HG03064 (cell line): ENCODE measurements around the gene EVA1C.
A peak's percentile ranks its signal among the peaks of the same experiment; 100 is the strongest.
"Not testable (repeated sequence)": the region's sequence is repeated elsewhere in the genome, so short reads cannot be mapped to it uniquely, and the experiment has no call there.

Source experiments
- ATAC-seq: cut with Tn5 transposase; IDR thresholded peaks from one replicate; pipeline ENCODE4 v1.9.1; 2021; ENCODE audit warnings: low read depth; ENCODE audit not compliant: unreplicated experiment

Gene EVA1C

DNA sequence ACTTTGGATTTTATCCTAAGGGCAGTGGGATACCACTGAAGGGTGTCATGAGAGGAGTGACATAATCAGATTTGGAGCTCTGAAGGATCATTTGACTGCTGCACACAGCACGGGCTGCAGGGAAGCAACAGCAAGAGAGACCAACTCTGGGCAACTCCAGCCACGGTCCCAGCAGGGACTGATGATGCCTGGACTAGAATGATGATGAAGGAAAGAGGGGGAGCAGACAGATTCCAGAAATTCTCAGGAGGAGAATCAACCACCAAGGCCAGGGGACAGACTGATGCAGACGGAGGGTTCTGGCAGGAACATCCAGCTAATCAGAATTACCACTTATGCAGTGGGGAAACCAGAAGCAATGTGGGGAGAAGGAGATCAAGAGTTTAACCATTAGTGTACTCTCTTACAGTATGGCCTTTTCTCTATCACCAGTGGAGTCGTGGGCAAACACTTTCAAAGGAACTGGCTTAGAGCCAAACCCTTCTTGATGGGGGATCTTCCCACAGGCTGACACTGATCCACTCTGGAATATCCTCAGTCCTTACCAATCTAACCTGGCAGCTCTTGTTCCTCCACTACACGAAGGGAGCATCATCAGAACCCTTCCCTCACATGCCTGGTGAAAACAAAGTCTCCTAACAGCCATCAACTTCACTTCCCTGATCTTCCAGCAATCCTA lies 23.0 kb upstream of the EVA1C start:
- no peak for ATAC-seq

- ATAC-seq, result not testable (repeated sequence)
Observed at GRCh38 chr21:32390537-32391224, 21.8 kb upstream of the EVA1C start.

GRCh38 chr21:32391755-32392154 lies 20.8 kb upstream of the EVA1C start:
- ATAC-seq, result no peak

DNA sequence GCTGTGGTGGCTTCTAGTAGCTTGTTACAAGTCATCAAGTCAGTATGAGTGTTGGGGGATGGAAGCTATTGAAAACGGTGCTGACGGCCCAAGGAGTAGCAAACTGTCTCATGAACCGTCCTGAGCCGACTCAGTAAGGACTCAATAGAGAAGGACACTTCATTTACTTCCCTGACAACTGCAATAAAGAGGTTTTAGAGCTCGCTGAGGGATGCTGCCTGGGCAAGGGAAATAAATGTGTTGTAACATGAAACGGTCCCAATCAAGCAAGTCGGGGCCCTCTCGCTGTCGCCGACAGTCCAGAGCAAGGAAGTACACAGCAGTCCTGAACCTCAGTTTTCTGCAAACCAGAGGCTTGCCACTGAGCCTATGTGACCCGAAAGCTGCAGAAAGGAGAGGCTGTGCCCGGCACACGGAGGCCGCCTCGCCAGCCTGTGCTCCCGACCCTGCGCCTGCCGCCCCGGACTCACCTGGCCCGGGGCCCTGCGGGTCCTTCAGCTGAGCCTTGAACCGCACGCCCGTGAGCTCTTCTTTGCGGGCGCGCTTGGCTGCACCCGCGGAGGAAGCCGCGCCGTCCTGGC lies 20.1 kb upstream of the EVA1C start:
- ATAC-seq, result peak; percentile 34

DNA sequence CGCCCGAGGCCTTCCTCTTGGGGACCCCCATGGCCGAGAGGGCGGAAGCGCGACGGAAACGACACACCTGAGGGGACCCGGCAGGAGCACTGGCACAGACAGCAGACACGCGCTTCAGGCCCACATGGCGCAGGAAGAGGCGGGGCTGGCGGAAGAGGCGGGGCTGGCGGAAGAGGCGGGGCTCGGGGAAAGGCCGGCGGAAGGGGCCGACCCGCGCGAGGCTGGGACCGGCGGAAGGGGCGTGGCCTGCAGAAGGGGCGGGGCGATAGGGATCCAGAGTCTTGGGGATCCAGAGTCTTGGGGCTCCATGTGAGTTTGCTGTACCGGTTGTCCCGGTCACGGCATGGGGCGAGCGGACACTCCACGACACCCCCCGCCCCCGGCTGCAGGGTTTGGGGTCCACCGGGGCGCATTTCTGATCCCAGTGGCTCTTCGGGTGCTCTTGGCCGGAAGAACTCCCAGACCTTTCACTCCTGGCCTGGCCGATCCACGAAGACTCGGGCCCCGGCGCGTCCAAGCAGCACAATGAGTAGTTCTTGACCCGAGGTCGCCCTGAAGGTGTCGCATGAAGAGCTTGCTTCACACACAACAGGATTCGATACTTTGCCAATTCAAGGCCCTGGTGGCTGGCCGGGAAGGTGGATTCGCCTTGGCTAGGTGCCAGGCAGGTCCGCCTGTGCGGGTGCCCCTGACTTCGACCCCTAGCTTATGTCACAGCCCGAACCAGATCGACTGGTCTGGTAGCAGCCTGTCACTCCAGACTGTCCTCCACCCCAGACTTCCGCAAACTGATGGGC lies 19.4 kb upstream of the EVA1C start, which contains the start of gene URB1:
Gene URB1, minus strand, starts transcription at position 133 of the 797 bp plus-strand sequence. Its CDS starts 102 bp downstream, at position 31.
- ATAC-seq, result peak; percentile 87

GRCh38 chr21:32393677-32394001 lies 18.9 kb upstream of the EVA1C start:
- ATAC-seq, result no peak

DNA sequence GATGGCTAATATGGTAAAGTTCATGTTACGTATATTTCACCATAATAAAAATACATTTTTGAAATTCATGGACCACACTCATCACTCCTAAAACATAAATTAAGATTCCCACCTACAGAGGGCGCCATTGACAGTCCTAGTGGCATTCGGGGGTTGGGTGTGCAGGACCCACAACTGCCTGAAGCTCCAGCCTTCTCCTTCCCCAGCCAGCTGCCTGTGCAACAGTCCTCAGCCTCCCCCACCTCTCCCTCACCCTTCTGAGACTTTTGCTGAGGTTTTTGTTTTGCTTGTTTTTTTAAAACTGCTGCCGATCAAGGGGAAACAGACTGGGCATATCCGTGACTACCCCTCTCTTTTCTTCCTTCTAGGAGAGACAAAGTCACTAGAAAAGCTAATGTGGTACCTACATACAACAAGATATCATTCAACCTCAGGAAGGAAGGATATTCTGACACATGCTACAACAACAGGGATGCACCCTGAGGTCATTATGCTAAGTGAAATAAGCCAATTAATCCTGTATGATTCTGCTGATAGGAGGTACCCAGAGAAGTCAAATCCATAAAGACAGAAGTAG lies 9.2 kb upstream of the EVA1C start:
- no peak for ATAC-seq

DNA sequence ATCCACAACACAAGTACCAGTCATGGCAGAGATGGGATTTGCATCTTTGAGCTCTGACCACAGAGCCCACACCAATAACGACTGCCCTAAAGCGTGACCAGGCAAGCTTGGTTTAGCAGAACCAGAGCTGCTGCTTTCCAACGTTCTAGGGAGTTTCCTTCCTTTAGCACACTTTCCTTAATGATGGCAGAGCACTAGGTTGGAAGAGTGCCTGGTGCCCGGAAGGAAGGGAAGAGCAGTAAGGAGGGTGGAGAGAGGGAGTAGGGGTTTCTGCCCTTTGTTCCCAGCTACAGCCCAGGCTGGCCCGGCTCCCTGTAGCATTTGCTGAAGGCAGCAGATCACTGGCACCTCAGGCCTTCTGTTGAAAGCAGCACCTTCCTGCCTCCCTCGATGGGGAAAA lies 6.1 kb upstream of the EVA1C start:
- ATAC-seq, result no peak

- ATAC-seq, result no peak
Observed at GRCh38 chr21:32410291-32410690, 2.2 kb upstream of the EVA1C start.

- no peak for ATAC-seq
Observed at GRCh38 chr21:32410916-32411315, 1.6 kb upstream of the EVA1C start.

DNA sequence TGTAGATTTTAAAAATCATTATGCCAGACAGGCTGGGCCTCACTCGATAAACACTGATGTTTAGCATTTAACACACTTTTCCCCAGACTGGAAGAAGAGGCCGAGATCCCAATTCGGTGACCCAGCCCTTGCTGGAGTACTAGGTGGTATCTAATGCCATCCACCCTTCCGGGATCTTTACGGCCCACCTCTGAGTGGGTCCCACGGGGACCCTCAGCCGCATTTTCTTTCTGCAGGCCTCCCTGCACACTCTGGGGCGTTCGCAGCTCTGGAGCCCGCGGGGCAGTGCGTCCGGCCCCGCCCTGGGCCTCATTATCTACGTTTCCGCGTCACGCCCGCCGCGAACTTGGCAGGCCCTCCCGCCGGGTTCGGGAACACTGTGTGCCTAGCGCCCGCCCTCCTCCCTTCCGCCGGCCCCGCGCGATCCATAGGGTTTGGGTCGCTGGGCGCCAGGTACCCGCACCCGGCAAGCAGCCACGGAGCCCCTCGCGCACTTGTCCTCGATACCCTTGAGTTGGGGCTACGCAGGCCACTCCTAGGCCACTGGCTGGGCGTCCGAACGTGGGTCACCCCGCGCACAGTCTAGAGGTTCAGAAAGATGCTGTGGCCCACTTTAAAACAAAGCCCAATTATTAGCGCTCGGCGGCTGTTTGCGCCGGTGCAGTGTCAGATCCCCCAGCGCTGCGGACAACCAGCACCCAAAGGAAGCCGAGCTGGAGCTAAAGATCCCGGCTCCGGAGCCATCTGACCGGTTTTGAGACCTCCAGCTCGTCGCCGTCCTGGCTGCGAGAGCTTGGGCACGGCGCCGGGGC lies 950 bp upstream of the EVA1C start:
- no peak for ATAC-seq

DNA sequence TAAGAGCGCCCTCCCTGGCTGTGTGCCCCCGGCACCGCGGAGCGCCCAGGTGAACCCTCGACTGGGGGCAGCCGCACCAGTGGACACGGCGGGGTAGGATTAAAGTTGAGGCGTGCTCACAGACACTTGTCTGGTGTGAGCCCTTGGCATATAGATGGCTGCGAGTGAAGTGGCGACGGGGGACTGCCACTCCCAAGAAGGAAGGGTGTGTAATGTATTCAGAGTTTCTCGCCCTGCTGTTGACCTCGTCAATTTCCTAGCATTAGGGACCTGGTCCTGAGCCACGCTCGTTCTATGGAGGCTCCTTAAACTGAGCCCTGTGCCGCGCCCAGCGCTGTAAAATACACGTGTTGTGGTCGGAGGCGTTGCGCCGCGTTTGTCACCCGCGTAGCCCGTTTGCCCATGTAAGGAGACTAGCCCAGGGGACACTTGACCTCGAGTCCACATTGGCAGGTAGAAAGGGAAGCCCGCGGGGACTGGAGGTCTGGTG lies 554 bp downstream of the EVA1C start:
- ATAC-seq, result no peak

- no peak for ATAC-seq
Observed at GRCh38 chr21:32413697-32414578, 1.4 kb downstream of the EVA1C start.

DNA sequence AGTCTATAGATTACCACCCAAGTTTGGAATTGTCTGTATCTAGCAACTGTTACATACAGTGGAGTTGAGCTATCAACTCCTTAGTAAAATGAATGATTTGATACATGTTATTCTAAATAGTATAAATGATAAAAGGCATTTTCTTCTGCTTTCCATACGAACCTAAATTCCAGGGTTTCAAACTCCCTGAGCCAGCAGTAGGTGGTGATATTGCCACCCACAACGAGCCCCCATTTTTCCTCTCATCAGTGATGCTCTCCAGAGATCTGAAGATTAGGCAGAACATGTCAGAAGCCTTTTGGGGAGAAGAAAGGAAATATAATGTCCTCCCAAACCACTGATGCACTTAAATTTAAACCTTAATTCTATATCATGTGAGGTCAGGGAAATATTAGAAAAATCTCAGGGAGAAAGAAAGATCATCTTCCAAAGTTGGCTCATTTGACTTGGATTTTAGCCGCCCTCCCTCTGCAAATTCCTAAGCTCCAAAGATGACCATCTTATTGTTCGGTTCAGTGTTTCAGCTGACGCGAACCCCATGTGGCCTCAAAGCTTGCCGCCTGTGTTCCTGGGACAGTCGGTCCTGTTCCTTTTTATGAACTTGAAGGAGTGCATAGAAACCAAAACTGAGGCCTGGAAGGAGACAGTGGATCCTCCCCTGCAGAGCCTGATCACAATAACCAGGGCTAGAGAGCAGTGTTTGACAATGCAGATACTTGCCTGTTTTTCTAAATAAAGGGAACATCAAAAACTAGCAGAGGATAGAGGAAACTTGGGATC lies 2.3 kb downstream of the EVA1C start:
- ATAC-seq, result no peak

DNA sequence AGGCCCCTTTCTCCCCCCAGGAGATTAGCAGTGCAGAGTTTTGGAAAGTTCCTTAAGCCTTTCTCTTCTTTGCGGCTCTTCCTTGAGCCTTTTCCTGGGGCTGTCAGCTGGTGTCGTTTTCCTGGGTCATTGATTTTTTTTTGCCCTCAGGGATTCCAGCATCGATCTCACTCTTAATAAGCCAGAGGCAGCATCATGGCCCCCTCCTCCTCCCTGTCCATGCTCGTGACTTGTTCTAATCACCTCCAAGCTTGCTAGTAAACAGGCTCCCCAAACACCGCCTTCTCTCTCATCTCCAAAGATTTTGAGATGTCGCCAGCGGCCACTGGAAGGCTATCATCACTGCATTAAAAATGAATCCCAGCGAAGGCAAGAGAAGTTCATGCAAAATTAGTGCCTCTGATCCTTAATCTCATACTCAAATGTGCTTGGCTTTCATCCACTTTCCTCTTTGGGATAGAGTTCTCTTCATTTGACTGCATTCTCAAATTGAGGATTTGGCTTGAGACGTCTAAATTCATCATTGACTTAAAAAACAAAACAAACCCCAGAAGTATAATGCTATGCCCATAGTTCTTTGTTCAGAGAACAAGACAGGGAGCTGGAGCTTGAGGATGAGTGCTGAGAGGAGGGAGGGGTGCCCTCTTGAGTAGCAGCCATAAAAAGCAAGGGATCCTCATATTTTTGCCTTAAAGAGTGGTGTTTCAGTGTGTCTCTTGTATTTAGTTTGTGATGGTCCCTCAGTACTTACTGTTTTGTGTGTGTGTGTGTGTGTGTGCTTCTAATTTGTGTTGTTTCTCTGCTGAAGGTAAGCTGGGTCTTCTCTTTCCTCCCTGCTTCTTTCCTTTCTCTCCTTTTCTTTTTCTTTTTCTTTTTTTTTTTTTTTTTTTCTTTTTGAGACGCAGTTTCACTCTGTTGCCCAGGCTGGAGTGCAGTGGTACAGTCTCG lies 3.2 kb downstream of the EVA1C start:
- ATAC-seq, result no peak

GRCh38 chr21:32418146-32418545 lies 5.6 kb downstream of the EVA1C start:
- ATAC-seq, result no peak

DNA sequence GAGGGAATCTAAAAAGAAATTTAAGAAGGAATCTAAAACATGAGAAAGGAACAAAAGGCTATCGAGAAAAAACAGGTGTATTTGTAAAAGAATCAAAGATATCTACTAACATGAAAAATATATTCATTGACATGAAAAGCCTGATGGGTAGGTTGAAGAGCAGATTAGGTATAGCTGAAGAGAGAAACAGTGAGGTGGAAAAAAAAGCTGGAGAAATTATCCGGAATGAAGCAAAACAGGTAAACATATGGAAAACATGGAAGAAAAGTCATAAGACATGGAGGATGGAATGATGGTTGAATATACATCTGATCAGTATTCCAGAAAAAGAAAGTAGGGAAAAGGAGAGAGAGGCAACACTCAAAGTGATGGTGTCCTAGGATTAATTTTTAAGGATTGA lies 9.6 kb downstream of the EVA1C start:
- no peak for ATAC-seq
